H1 (cell line): ENCODE data around the gene KCNAB2. TPM values are rescaled to one million over a fixed set of nuclear protein-coding genes. Genes with fewer than 3 reads are reported as not detected.

Source experiments
- CTCF ChIA-PET: fragments of 300-600 bp; sonication (Branson Sonifier 250); formaldehyde crosslinking; loops from one replicate; lab custom pipeline; 2021; ENCODE audit not compliant: partially characterized antibody; lab: Charles Lee
- POLR2A ChIA-PET: fragments of 300-600 bp; sonication (Branson Sonifier 250); formaldehyde crosslinking; loops from one replicate; lab custom pipeline; 2021; ENCODE audit warnings: inconsistent platforms; ENCODE audit not compliant: partially characterized antibody; lab: Charles Lee
- DNase-seq, 2 experiments: peaks; one replicate each; pipeline versions ENCODE4 v3.0.0 to v3.0.0-alpha.2; 2010 to 2022; ENCODE audit warnings: low spot score in 2 of 2, low read depth in 1 of 2, mixed read lengths in 1 of 2
- FAIRE-seq: peaks from 2 replicates; lab custom pipeline; 2011; peaks lifted over from hg19 to GRCh38; lab: Jason Lieb, UNC
- H2AFZ ChIP-seq: 2 replicates; pipeline ENCODE4 v1.8.1; 2012; ENCODE audit warnings: low read length, inconsistent platforms
- H2AK5ac ChIP-seq: 2 replicates; pipeline ENCODE4 v1.6.1; 2013; ENCODE audit warnings: low read depth, low read length
- H2BK120ac ChIP-seq: replicated peaks from 2 replicates; pipeline ENCODE3; 2013; ENCODE audit warnings: low read depth, low read length, inconsistent platforms
- H2BK12ac ChIP-seq: 2 replicates; pipeline ENCODE4 v1.6.1; 2013; ENCODE audit warnings: low read depth, low read length
- H2BK15ac ChIP-seq: 2 replicates; pipeline ENCODE4 v1.6.1; 2013; ENCODE audit warnings: low read length
- H2BK20ac ChIP-seq: 2 replicates; pipeline ENCODE4 v1.6.1; 2013; ENCODE audit warnings: low read length
- H2BK5ac ChIP-seq: 2 replicates; pipeline ENCODE4 v1.6.1; 2013; ENCODE audit warnings: low read depth, low read length
- H3K14ac ChIP-seq: 2 replicates; pipeline ENCODE4 v1.6.1; 2013; ENCODE audit warnings: inconsistent platforms; ENCODE audit not compliant: insufficient read length
- H3K18ac ChIP-seq: 2 replicates; pipeline ENCODE4 v1.6.1; 2013; ENCODE audit warnings: low read length; ENCODE audit errors: extremely low read depth
- H3K23ac ChIP-seq: 2 replicates; pipeline ENCODE4 v1.6.1; 2013; ENCODE audit warnings: inconsistent platforms; ENCODE audit not compliant: insufficient read length
- H3K23me2 ChIP-seq: 2 replicates; pipeline ENCODE4 v1.6.1; 2013; ENCODE audit warnings: low read depth, low read length
- H3K27ac ChIP-seq: 2 replicates; pipeline ENCODE4 v1.6.1; 2011; ENCODE audit warnings: low read depth, low read length, inconsistent platforms
- H3K27me3 ChIP-seq, 4 experiments: replicated peaks in 1 of 4; 1 replicate in 1 of 4; 2 replicates in 3 of 4; pipeline versions ENCODE4 v1.6.1 to v1.8.1; 2011 to 2013; ENCODE audit warnings: low read length in 3 of 4, mild to moderate bottlenecking in 3 of 4, inconsistent platforms in 2 of 4, mixed read lengths in 2 of 4, moderate library complexity in 1 of 4; ENCODE audit not compliant: control insufficient read depth in 3 of 4, insufficient read depth in 3 of 4; ENCODE audit errors: extremely low read depth in 1 of 4
- H3K36me3 ChIP-seq, 4 experiments: 2 replicates each; pipeline versions ENCODE4 v1.6.1 to v1.8.1; 2011 to 2013; ENCODE audit warnings: mild to moderate bottlenecking in 4 of 4, low read length in 3 of 4, moderate library complexity in 2 of 4, control low read depth in 1 of 4, inconsistent platforms in 1 of 4; ENCODE audit not compliant: insufficient read depth in 4 of 4, control insufficient read depth in 2 of 4
- H3K4ac ChIP-seq: replicated peaks from 2 replicates; pipeline ENCODE3; 2013; ENCODE audit warnings: low read length, low read depth, mixed read lengths, inconsistent platforms; ENCODE audit not compliant: insufficient read length
- H3K4me1 ChIP-seq, 4 experiments: replicated peaks in 1 of 4; 1 replicate in 1 of 4; 2 replicates in 3 of 4; pipeline versions ENCODE4 v1.6.1 to v1.8.1; 2011 to 2013; ENCODE audit warnings: low read length in 3 of 4, inconsistent platforms in 2 of 4, mixed read lengths in 1 of 4; ENCODE audit not compliant: insufficient read depth in 4 of 4, control insufficient read depth in 3 of 4
- H3K4me2 ChIP-seq, 2 experiments: 2 replicates each; pipeline versions ENCODE4 v1.6.1 to v1.8.1; 2011 to 2013; ENCODE audit warnings: low read depth in 2 of 2, low read length in 2 of 2, control low read depth in 1 of 2, inconsistent platforms in 1 of 2, mild to moderate bottlenecking in 1 of 2; ENCODE audit not compliant: insufficient read depth in 1 of 2
- H3K4me3 ChIP-seq, 4 experiments: fragments of 200-600, 300-600 bp in 1 of 4; sonication (generic), shearing (Covaris generic), sonication (Bioruptor Twin) in 1 of 4; 2 replicates each; pipeline versions ENCODE4 v1.5.1 to v1.8.1; 2011 to 2016; ENCODE audit warnings: low read length in 4 of 4, low read depth in 3 of 4, control low read depth in 2 of 4, inconsistent platforms in 2 of 4, mild to moderate bottlenecking in 2 of 4, mixed read lengths in 1 of 4, moderate library complexity in 1 of 4; ENCODE audit not compliant: insufficient read depth in 2 of 4; ENCODE audit errors: extremely low read depth in 1 of 4
- H3K56ac ChIP-seq: replicated peaks from 2 replicates; pipeline ENCODE3; 2013; ENCODE audit warnings: low read depth, mild to moderate bottlenecking, mixed read lengths, low read length, inconsistent platforms; ENCODE audit not compliant: insufficient read length
- H3K79me1 ChIP-seq: 2 replicates; pipeline ENCODE4 v1.6.1; 2013; ENCODE audit warnings: low read depth, low read length, control low read depth
- H3K79me2 ChIP-seq, 2 experiments: 2 replicates each; pipeline versions ENCODE4 v1.6.1 to v1.8.1; 2012 to 2013; ENCODE audit warnings: low read length in 2 of 2, mild to moderate bottlenecking in 2 of 2, inconsistent platforms in 1 of 2; ENCODE audit not compliant: insufficient read depth in 2 of 2, control insufficient read depth in 1 of 2
- H3K9ac ChIP-seq, 4 experiments: replicated peaks in 1 of 4; 1 replicate in 1 of 4; 2 replicates in 3 of 4; pipeline versions ENCODE4 v1.6.1 to v1.8.1; 2011 to 2013; ENCODE audit warnings: low read depth in 3 of 4, low read length in 3 of 4, control low read depth in 2 of 4, mild to moderate bottlenecking in 2 of 4, moderate library complexity in 2 of 4, inconsistent platforms in 1 of 4; ENCODE audit errors: extremely low read depth in 1 of 4
- H3K9me3 ChIP-seq, 2 experiments: 2 replicates each; pipeline versions ENCODE4 v1.6.1 to v1.8.1; 2012 to 2013; ENCODE audit warnings: mild to moderate bottlenecking in 2 of 2, moderate library complexity in 2 of 2, control low read depth in 1 of 2, inconsistent platforms in 1 of 2, low read depth in 1 of 2, low read length in 1 of 2, mixed read lengths in 1 of 2; ENCODE audit not compliant: insufficient read depth in 2 of 2
- H4K20me1 ChIP-seq, 2 experiments: replicated peaks in 1 of 2; 2 replicates each; pipeline versions ENCODE3 to v1.8.1; 2011 to 2013; ENCODE audit warnings: inconsistent platforms in 2 of 2, low read length in 2 of 2, mild to moderate bottlenecking in 1 of 2; ENCODE audit not compliant: insufficient read depth in 2 of 2, control insufficient read depth in 1 of 2
- H4K5ac ChIP-seq: 2 replicates; pipeline ENCODE4 v1.6.1; 2013; ENCODE audit warnings: low read length, low read depth, mixed read lengths, inconsistent platforms; ENCODE audit not compliant: insufficient read length
- H4K8ac ChIP-seq: 2 replicates; pipeline ENCODE4 v1.8.0; 2013; ENCODE audit warnings: mild to moderate bottlenecking, moderate library complexity, low read length, inconsistent platforms; ENCODE audit not compliant: insufficient read depth; ENCODE audit errors: extremely low read depth
- H4K91ac ChIP-seq: replicated peaks from 2 replicates; pipeline ENCODE3; 2013; ENCODE audit warnings: low read length, mixed read lengths, inconsistent platforms; ENCODE audit not compliant: insufficient read length
- CBX8 ChIP-seq: fragments of 300-800, 300-1000 bp; sonication (generic); IDR thresholded peaks from 2 replicates; pipeline ENCODE4 v1.7.1; 2016; ENCODE audit warnings: low read depth, low read length, borderline replicate concordance
- CHD2 ChIP-seq: IDR thresholded peaks from 2 replicates; pipeline ENCODE4 v1.6.1; 2012; ENCODE audit warnings: low read length, improper control_type of control experiment
- CTCF ChIP-seq, 3 experiments: IDR thresholded peaks; 1 replicate in 2 of 3; 2 replicates in 1 of 3; pipeline versions ENCODE4 v1.5.1 to v1.6.1; 2011; ENCODE audit warnings: low read length in 3 of 3, mild to moderate bottlenecking in 3 of 3, inconsistent platforms in 2 of 3, low read depth in 1 of 3, moderate library complexity in 1 of 3; ENCODE audit not compliant: insufficient read depth in 1 of 3; ENCODE audit errors: control extremely low read depth in 1 of 3
- E2F6 ChIP-seq: IDR thresholded peaks from 2 replicates; pipeline ENCODE4 v1.6.1; 2012; ENCODE audit warnings: inconsistent platforms
- EGR1 ChIP-seq: IDR thresholded peaks from 2 replicates; pipeline ENCODE4 v1.6.1; 2011; ENCODE audit warnings: low read depth, low read length, borderline replicate concordance
- JUND ChIP-seq: IDR thresholded peaks from 2 replicates; pipeline ENCODE4 v1.6.1; 2011; ENCODE audit warnings: mild to moderate bottlenecking, improper control_type of control experiment, low read length
- KDM1A ChIP-seq: fragments of 200-600, 300-600 bp; sonication (generic); IDR thresholded peaks from 2 replicates; pipeline ENCODE4 v1.7.1; 2016; ENCODE audit warnings: mild to moderate bottlenecking, low read length, borderline replicate concordance
- RAD21 ChIP-seq, 2 experiments: IDR thresholded peaks in 1 of 2; conservative IDR thresholded peaks in 1 of 2; 2 replicates each; pipeline ENCODE4 v1.6.1; 2011; ENCODE audit warnings: low read depth in 2 of 2, low read length in 2 of 2, improper control_type of control experiment in 1 of 2, inconsistent platforms in 1 of 2, mild to moderate bottlenecking in 1 of 2, moderate library complexity in 1 of 2
- SP2 ChIP-seq: IDR thresholded peaks from 2 replicates; pipeline ENCODE4 v1.6.1; 2012; ENCODE audit warnings: mild to moderate bottlenecking, low read length, inconsistent platforms
- TEAD4 ChIP-seq: IDR thresholded peaks from 2 replicates; pipeline ENCODE4 v1.6.1; 2012; ENCODE audit warnings: low read depth, low read length, inconsistent platforms, mixed read lengths
- WGBS, 2 experiments: shearing (Covaris generic) in 1 of 2; methylation state at CpG; one replicate each; pipeline versions ENCODE4 v1.1.6 to v1.1.7; 2013 to 2015; ENCODE audit warnings: low lambda C conversion rate in 2 of 2, mixed read lengths in 2 of 2, inconsistent platforms in 1 of 2, low coverage in 1 of 2, missing lambda C conversion rate in 1 of 2; ENCODE audit not compliant: insufficient replicate concordance in 2 of 2, insufficient coverage in 1 of 2, insufficient read length in 1 of 2; ENCODE audit errors: extremely low coverage in 1 of 2, missing lambda C conversion rate in 1 of 2; 5-methylcytosine and 5-hydroxymethylcytosine counted together
- polyA plus RNA-seq, 7 experiments: library from polyadenylated mRNA; depleted of rRNA in 3 of 7; stranded (reverse) in 5 of 7; unstranded in 2 of 7; fragments of >200 nt in 5 of 7; fragments of 200-250 nt in 2 of 7; gene quantifications; 1 replicate in 5 of 7; 2 replicates in 1 of 7; 4 replicates in 1 of 7; pipeline versions ENCODE4 v1.2.1 to v1.2.3, GENCODE V29; 2011 to 2013; ENCODE audit warnings: missing spikeins in 2 of 7, mixed read lengths in 2 of 7
- total RNA-seq: library from RNA; stranded (reverse); fragmentation: NEBNext Ultra II Directional; extraction: Animal tissue kit (Norgen Biotek cat#: 25700); gene quantifications from 2 replicates; pipeline ENCODE4 v1.2.1, GENCODE V29; 2021

KCNAB2 gene
- total and polyA plus RNA-seq, 2 of the 8 experiments (the other 6 are each of a cell fraction or from before 2014, with no cell fraction given): 4.5 to 7.0 TPM

- H3K4me1 ChIP-seq: peaks cover 0 to 11% (median under 1%) of the 10 kb centered on the region in 4 experiments; a peak in 2 of 7 replicates
- peak in 1 of 2 experiments; percentile 67 for DNase-seq
- FAIRE-seq: no peak
- H2BK5ac ChIP-seq: no peak overlapping the region
- no peak overlapping the region for H3K4me3 ChIP-seq
- no peak overlapping the region for H3K56ac ChIP-seq
- H3K18ac ChIP-seq: no peak overlapping the region
- no peaks in the 10 kb centered on the region for H3K79me2 ChIP-seq
- no peak overlapping the region for H3K27ac ChIP-seq
- H3K4ac ChIP-seq: no peak overlapping the region
- no peak overlapping the region for H3K23ac ChIP-seq
- no peaks in the 10 kb centered on the region for H4K20me1 ChIP-seq
- no peak overlapping the region for H2AK5ac ChIP-seq
- H3K79me1 ChIP-seq: no peaks in the 10 kb centered on the region
- H3K14ac ChIP-seq: no peak overlapping the region
- 71% methylated on average over 7 of the region's 7 CpGs; no CpG with 5 or more reads in 1 of the 2 experiments for whole genome bisulfite sequencing, 2 experiments
- no peaks in the 10 kb centered on the region; a peak in 1 of 7 replicates for H3K27me3 ChIP-seq
- no peak overlapping the region for H4K5ac ChIP-seq
- ChIA-PET POLR2A (interaction anchor here (1.0 kb wide), 1 partner anchor 13 kb away, joined by 4 read pairs; no protein-coding TSS in a partner anchor), CTCF (interaction anchor here (0.6 to 2.8 kb wide), 23 partner anchors 9 to 104 kb away, joined by 3 to 12 read pairs (median 5); no protein-coding TSS in a partner anchor)
- no peak overlapping the region for H2BK12ac ChIP-seq
- H3K9ac ChIP-seq: no peak overlapping the region
- no peak overlapping the region for H4K91ac ChIP-seq
- H3K4me2 ChIP-seq: no peak overlapping the region
- H3K36me3 ChIP-seq: no peaks in the 10 kb centered on the region; a peak in 1 of 8 replicates
- no peak overlapping the region for H2BK20ac ChIP-seq
- no peaks in the 10 kb centered on the region for H3K9me3 ChIP-seq
- H3K23me2 ChIP-seq: no peaks in the 10 kb centered on the region
- no peak overlapping the region for H2BK15ac ChIP-seq
- no peak overlapping the region for H2BK120ac ChIP-seq
- no peak overlapping the region; the same call in 1 of the 2 replicates for H4K8ac ChIP-seq
- no peak overlapping the region for H2AFZ ChIP-seq
- no peak for TF ChIP-seq TEAD4
- TF ChIP-seq E2F6: peak; percentile 63
- TF ChIP-seq RAD21 (IDR thresholded peaks at IDR 0.05 in 1 of 2, conservative IDR thresholded peaks at IDR 0.05 in 1 of 2; ENCODE audit: low read depth in 2 of 2, low read length in 2 of 2): peak; percentile 61 to 63
- TF ChIP-seq CTCF (IDR thresholded peaks at IDR 0.05; ENCODE audit: control extremely low read depth in 1 of 3, insufficient read depth in 1 of 3, low read depth in 1 of 3, low read length in 3 of 3): peak; percentile 64 to 76 (median 70)
- no peak for TF ChIP-seq SP2
- no peak for TF ChIP-seq CBX8
- no peak for TF ChIP-seq EGR1
- no peak for TF ChIP-seq JUND
- no peak for TF ChIP-seq CHD2
- TF ChIP-seq KDM1A: no peak
Observed at GRCh38 chr1:6141592-6141991, 95.9 kb downstream of the KCNAB2 start.
